GM18511 (cell line): Measurements from ENCODE around the gene C1QTNF1.
"Not testable (repeated sequence)": the region's sequence is repeated elsewhere in the genome, so short reads cannot be mapped to it uniquely, and the experiment has no call there.

Source experiments
- ATAC-seq: cut with Tn5 transposase; IDR thresholded peaks from one replicate; pipeline ENCODE4 v1.9.1; 2021; ENCODE audit warnings: mild to moderate bottlenecking, moderate library complexity; ENCODE audit not compliant: unreplicated experiment

Gene C1QTNF1

DNA sequence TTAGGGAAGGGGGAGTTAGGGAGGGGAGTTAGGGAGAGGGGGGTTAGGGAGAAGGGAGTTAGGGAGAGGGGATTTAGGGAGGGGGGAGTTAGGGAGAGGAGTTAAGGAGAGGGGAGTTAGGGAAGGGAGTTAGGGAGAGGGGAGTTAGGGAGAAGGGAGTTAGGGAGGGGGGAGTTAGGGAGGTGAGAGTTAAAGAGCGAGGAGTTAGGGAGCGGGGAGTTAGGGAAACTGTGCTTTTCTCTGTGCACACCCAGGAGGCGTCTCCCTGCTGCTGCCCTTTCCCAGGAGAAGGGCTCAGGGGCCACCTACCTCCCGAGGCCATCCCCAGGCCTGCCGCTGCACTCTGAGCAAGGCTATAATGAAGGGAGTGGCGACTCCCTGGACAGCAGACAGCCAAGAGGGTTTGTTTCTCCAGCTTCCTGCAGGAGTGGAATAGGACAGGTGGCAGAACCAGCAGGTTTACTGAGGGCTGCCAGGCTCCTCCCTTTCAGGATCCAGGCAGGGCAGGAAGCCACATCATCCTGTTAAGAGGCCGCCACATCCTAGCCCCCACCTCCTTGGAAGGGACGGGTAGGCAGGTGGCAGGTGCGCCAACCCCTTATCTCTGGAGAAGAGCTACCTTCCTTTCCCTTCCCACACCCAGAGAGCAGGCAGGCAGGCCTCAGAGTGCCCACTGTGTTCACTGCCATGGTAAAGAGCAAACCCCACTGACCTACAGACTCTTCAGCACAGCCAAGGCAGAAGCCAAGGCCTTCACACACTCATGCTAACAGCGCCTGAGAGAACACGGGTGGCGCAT, 18.7 kb upstream of the C1QTNF1 start:
- no peak for ATAC-seq

DNA sequence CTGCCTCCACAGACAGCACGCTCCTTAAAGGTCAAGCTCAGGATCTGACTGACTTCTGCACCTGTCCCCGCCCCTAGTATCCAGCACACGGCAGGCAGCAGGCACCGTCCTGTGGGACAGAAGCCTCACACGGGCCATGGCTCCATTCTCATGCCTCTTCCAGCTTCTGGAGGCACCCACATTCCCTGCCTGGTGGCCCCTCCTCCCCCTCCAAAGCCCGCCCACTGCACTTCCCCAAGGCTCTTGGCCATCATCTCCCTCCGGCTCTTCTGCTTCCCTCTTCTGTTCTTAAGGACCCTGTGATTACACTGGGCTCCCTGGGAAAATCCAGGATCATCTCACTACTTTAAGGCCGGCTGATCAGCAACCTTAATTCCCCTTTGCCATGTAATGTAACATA, 17.9 kb upstream of the C1QTNF1 start:
- no peak for ATAC-seq

DNA sequence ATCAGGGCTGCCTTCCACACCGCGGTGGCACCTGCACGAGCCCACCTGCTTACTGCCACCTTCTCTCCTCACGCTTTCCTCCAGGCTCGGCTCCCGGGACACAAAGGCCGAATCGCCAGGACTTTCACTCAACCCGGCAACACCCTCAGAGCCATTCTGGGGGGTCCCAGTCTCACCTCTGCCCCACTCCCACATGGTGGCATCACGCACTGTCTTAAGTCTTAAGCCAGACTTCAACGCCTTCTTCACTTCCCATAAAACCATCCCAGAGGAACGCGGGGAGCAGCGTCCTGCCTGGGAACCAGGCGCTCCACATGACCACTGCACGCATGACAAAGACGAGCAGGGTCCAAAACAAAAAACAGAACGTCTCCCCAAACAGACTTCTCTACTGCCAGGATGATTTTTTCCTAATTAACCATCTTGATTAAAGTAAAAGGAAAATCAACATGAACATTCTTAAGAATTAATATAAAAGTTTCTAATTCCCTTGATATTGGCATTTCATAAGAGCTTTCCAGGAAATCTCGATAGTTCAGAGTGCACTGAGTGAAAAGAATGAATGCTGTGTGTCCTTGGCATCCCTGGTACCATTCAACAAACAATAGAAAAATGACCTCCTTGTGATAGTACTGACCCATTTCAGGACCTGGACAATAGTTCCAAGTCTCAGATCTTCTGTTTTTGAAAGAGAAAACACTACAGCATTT, 17.0 kb upstream of the C1QTNF1 start:
- no peak for ATAC-seq

DNA sequence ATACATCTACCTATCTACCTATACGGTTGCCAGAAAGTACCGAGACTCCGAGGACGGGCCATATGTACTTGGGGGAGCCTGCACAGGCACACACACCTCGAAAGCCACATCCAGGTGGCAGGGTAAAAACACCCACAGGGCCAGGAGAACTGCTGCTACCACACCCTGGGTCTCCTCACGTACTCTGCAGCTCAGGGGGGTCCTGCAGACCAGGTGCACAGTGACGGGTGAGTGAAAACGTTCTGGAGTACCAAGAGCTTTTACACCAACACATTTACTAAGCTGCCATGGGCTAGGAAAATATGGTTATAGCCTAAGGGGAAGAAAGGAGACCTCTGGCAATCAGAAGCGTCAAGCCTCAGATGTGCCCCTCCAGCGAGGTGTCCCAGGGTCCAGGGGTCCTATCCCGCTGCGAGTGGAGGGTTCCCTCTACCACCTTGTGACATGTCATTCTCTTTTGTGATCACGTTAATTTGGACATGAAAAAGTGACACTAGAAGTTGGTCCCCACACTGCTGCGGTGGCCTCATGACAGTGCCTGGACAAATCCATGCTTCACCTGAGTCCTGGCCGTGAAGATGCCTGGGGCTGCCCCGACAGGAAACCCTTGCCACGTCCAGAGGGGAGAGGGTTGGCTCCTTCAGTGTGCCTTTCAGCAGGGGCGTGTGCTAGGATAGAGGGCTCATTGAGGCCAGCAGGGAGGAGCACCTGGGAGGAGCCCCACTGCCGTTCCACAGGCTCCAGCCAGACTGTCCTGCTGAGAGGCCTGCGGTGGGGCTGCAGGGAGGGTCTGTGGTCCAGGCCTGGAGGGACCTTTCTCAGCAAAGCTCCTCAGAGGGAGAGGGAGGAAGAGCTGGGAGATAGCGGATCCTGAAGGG, 16.2 kb upstream of the C1QTNF1 start:
- no peak for ATAC-seq

DNA sequence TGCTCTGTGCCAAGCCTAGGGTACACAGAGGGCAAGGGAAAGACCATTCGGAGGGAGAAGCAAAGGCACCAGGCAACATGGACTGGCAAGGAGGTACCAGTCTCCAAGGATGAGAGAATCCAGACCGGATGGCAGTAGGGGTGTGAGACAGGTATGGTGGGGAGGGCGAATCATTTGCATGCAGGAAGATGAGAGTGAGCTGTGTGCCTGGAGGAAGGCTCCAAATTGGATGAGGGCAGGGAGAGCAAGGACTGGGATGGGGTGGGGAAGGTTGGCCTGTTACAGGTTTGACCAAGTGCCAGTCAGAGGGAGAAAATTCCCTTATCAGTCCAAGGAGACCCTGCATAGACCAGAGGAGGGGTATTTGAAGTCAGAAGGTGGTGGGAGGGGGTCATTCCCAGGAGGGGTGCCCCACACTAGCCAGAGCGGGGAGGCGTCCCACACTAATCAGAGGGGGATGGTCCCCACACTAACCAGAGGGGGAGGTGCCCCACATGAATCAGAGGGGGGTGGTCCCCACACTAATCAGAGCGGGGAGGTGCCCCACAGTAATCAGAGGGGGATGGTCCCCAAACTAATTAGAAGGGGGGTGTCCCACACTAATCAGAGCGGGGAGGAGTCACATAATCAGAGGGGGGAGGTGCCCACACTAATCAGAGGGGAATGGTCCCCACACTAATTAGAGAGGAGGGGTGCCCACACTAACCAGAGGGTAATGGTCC, 15.1 kb upstream of the C1QTNF1 start:
- ATAC-seq, result no peak

DNA sequence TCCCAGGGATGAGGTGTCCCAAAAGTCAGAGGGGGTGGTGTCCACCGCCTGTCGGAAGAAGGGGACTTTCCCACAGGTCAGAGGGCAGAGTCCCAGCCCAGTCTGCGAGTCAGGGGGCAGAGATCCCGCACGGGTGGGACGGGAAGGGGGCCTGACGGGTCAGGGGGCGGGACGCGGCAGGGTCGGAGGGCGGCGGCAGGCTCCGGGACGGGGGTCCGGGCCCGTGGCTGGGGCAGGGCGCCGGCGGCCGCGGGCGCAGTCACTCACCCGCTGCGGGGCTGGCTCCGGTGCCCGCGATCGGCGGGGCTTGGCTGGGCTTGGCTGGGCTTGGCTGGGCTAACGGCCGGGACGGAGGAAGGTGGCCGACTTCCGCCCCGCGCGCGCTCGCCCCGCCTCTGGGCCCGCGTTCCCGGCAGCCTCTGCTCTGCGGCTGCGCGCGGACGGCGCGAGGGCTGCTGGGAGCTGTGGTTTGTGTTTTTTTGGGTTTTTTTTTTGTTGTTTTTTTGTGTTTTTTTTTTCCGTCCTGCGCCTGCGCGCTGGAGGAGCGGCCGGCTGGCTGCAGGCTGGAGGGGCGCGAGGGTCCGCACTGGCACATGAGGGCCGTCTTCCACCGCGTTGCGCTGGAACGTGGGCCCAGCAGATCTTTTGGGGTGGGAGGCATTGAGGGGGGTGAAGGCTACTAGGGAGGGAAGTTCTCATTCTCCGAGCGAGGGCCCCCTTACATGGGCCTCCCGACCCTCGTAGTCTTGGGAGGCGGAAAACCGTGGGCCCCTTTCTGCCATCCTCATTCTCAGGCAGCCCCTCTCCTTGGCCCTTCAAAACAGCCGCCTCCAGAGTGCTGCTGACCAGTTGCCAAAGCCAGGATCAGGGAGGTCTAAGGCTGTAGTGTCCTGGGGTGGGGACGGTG, 14.3 kb upstream of the C1QTNF1 start, which contains the start of gene CANT1:
TSS of gene CANT1 (minus strand) at position 368 of the 907 bp plus-strand sequence. CDS start 12,142 bp downstream, outside the sequence.
- ATAC-seq, result peak; percentile 90

DNA sequence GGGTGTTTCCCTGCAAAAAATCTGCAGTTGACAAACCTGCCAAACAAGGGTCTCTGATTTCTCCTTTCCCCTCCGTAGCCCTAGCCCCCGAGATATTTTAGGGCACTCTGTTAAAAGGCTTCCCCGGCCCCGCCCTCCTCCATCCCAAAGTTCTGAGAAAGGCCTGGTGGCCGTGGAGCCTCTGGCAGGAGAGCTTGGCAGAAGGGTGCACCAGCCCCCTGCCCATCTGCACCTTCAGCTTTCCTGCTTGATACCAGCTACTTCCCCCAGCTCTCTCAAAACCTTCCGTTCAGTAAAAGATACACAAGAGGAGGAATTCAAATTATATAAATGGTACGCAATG, 13.7 kb upstream of the C1QTNF1 start:
- no peak for ATAC-seq

DNA sequence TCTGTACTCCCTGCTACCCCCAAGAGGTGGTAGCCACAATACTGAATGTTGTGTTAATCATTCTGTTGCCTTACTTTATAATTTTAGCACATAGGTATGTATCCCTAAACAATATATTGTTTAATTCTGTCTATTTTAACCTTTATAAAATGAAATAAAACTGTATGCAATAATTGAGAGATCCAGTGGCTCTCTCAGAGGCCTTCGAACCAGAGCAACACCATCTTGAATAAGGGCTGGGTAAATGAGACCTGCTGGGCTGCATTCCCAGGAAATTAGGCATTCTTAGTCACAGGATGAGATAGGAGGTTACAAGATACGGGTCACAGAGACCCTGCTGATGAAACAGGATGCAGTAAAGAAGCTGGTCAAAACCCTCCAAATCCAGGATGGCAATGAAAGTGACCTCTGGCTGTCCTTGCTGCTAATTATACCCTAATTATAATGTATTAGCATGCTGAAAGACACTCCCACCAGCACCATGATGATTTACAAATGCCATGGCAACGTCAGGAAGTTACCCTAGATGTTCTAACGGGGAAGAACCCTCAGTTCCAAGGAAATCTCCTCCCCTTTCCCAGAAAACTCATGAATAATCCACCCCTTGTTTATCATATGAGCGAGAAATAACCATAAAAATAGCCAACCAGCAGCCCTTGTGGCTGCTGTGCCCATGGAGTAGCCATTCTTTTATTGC, 12.4 kb upstream of the C1QTNF1 start:
- ATAC-seq, result no peak

DNA sequence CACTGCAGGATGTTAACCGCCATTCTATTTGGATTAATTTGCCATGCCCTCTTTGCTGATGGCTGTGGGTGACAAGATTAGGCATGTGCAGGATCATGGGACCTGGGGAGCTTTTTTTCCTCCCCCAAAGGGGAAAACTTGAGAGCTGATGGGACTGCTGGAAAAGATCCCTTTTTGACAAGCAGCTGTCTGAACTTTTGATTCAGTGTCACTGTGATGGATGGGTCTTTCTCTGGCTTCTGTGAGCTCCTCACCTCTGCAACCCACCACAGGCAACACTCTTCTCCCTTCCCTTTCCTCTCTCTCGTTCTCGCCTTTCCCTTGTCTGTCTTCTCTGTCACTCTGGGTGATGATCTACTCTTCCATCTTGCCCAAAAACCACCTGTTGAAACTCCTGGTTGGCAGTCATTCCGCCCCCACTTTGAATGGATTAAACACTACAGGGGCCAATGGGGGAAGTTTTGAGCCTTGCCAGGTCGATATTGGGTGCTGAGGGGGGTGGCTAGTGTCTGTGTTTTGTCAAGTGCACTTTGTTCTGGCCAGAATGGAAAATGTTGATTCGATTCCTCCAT, 11.3 kb upstream of the C1QTNF1 start:
- no peak for ATAC-seq

DNA sequence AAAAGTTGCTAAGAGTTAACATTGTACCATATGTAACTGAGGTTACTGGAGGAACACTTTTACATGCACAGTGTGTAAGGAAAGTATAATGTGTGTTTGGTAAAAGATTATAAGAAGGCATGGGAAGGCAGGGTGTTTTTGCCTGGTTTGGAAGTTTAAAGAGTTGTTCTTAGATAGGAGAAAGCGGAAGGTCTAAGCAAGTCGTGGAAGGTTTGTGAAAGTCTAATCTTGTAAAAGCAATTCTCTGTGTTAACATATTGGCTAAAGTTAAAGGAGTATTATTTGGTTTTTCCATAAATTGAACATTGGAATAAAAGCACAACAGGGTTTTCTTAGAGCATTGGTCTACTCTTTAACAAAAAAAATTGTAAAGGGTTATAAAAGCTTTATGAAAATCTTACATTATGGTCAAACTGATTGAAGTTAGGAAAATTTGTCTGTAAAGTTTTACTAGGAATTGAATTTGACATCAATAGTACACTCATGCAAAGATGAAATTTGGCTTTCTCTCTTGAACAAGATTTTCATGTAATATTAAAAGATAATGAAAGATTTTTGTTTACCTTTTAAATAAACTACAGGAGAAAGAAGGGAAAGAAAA, 9.7 kb upstream of the C1QTNF1 start:
- no peak for ATAC-seq

DNA sequence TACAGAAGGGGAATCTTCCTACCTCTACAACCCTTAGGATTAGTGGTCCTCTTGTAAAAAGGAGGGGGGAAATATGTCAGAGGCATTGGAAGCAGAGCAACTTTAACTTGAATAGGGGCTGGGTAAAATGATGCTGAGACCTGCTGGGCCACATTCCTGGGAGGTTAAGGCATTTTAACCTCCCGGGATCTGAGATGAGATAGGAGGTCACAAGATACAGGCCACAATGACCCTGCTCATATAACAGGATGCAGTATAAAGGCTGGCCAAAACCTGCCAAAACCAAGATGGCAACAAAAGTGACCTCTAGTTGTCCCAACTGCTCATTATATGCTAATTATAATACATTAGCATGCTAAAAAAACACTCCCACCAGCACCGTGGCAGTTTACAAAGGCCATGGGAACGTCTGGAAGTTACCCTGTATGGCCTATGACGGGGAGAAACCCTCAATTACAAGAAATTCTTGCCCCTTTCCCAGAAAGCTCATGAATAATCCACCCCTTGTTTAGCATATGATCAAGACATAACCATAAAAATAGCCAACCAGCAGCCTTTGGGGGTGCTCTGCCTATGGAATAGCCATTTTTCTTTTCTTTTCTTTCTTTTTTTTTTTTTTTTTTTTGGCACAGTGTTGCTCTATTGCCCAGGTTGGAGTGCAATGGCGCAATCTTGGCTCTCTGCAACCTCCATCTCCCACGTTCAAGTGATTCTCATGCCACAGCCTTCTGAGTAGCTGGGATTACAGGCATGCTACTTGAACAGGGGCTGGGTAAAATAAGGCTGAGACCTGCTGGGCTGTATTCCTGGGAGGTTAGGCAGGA, 6.2 kb upstream of the C1QTNF1 start:
- ATAC-seq, result no peak

DNA sequence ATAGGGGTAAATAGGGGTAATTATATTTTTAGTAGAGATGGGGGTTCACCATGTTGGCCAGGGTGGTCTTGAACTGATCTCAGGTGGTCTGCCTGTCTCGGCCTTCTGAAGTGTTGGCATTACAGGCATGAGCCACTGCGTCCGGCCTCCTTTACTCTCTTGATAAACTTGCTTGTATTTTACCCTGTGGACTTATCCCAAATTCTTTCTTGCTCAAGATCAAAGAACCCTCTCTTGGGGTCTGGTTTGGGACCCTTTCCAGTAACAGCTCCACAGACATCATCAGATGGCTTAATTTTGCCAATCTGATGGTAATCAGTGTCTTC, 5.6 kb upstream of the C1QTNF1 start:
- no peak for ATAC-seq

DNA sequence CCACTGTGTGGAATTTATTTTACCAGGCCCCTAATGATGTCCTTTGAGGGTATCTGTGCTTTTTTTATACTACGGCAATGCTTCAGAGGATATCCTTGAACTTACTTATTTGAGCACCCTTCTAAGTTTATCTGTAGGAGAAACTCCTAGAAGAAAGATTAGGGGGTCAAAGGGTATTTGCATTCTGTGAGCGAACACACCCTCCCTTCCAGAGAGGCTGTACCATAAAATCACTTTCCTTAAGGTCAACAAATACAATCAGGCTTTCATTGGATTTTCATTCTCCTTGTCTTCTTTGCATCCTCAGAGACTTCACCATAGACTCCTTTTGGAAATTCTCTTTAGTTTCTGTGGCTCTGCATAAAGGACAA, 4.7 kb upstream of the C1QTNF1 start:
- ATAC-seq, result no peak

DNA sequence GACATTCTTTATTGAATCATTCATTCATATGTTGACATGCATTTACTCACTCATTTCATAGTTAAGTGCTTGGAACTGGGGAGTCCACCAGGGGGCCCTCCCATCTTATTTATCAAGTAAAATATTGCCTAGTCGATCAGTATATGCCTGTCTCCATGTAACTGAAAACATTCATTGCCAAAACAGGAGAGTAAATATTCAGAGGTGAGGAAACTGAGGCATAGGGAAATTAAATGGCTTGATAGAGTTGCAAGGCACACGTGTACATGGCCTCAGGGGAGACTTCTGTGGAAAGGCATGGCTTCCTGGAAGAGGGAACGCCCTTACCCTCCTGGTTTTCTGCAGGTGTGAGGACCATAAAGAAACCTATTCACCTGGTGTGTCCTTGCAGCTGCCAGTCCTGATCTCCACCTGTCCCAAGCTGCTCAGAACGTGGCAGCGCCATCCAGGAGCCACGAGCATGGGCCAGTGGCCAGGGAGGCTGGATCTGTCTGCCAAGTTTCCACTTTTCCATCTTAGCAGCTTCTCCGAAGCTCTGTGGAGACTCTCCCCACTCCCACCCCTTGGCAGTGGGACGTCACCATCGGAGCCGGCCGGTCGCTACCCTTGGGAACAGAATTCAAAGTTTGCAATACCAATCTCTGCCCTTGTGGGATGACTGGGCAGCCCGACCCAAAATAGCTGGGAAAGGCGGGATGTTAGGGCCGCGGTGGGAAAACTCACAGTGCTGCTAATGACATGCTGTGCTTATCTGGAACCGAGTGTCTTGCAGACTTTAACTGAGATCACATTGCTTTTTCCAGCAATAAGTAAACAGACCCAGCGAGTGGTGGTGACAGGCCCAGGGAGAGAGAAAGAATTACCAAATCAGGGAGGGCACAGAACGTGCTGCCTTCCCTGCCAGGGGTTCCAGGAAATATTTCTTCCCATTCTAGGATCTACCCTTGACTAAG, 4.1 kb upstream of the C1QTNF1 start:
- no peak for ATAC-seq

DNA sequence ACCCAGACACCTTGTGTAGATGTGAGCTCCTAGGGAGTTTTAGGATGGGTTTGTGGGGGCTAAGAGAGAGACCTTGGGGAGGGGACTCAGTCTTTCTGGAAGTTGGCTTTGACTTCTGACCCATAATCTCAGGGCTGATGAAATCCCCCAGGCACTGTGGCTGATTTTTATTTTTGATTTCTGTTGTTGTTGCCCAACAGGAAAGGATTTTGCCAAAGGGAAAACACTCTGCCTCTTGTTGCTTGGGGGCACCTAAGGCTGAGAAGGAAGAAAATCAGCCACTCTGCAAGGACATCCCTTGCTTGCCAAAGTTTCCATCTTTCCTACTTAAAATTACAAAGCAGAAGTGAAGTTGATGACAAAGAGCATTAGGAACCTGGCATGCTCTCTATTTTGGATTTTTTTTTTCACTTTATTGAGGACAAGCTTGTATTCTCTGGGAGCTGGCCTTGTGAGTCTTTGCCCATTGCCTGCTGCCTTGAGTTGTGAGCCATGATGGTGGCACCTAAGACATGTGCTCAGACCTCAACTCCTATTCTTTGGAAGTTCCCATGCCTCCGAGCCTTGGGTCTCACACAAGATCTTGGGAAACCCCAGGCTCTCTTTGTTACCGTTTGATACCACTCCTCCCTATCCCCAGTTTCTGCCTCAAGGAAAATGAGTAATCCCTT, 3.2 kb upstream of the C1QTNF1 start:
- no peak for ATAC-seq

DNA sequence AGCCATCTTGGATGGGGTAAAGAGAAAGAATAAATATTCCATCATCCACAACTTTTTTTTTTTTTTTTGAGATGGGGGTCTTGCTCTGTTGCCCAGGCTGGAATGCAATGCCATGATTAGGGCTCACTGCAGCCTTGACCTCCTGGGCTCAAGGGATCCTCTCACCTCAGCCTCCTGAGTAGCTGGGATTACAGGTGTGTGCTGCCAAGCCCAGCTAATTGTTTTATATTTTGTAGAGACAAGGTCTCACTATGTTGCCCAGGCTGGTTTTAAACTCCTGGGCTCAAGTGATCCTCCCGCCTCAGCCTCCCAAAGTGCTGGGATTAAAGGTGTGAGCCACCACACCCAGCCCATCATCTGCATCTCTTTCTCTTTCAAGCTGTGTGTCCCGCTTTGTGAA, 2.0 kb upstream of the C1QTNF1 start:
- not testable (repeated sequence) for ATAC-seq
